ENCODE data around the gene MTM1. TPM values are rescaled to one million over a fixed set of nuclear protein-coding genes. Genes with fewer than 3 reads are reported as not detected.

Gene MTM1
- total RNA-seq, 1 donor from 2014 or later: 15.3 TPM

GRCh38 chrX:150573106-150573505, 4.7 kb downstream of the MTM1 start:
- Histone ChIP-seq H3K9me3 (ENCODE audit: low read depth) (peaks cover under 1% of the 10 kb centered on the region), H2AFZ (replicated peaks) (no peak overlapping the region), H3K9ac (no peak overlapping the region), H3K4me2 (no peak overlapping the region), H3K79me2 (ENCODE audit: low read depth) (peaks cover 64% of the 10 kb centered on the region), H3K36me3 (no peaks in the 10 kb centered on the region), H3K27me3 (no peaks in the 10 kb centered on the region), H3F3A (ENCODE audit: low read depth) (peaks cover 10% of the 10 kb centered on the region), H3K27ac (no peak overlapping the region), H3K4me3 (no peak overlapping the region), H3K4me1 (peaks cover 12% of the 10 kb centered on the region), H4K20me1 (ENCODE audit: low read depth) (peaks cover 20% of the 10 kb centered on the region)
- Mint-ChIP-seq H3K36me3 (no peaks in the 10 kb centered on the region), H3K4me1 (peaks cover 34% of the 10 kb centered on the region), H3K4me3 (no peak overlapping the region), H3K27me3 (ENCODE audit: insufficient read depth, low read depth) (peaks cover 2% of the 10 kb centered on the region), H3K27ac (no peak overlapping the region), H3K9me3 (peaks cover 3% of the 10 kb centered on the region)
- DNase-seq (ENCODE audit: low spot score): no peak
- TF ChIP-seq EZH2phosphoT487 (IDR thresholded peaks at IDR 0.05) (no peak), EZH2 (IDR thresholded peaks at IDR 0.05) (no peak)
- TF ChIP-seq, protein P1, sequence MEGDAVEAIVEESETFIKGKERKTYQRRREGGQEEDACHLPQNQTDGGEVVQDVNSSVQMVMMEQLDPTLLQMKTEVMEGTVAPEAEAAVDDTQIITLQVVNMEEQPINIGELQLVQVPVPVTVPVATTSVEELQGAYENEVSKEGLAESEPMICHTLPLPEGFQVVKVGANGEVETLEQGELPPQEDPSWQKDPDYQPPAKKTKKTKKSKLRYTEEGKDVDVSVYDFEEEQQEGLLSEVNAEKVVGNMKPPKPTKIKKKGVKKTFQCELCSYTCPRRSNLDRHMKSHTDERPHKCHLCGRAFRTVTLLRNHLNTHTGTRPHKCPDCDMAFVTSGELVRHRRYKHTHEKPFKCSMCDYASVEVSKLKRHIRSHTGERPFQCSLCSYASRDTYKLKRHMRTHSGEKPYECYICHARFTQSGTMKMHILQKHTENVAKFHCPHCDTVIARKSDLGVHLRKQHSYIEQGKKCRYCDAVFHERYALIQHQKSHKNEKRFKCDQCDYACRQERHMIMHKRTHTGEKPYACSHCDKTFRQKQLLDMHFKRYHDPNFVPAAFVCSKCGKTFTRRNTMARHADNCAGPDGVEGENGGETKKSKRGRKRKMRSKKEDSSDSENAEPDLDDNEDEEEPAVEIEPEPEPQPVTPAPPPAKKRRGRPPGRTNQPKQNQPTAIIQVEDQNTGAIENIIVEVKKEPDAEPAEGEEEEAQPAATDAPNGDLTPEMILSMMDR (IDR thresholded peaks at IDR 0.05): no peak

DNA sequence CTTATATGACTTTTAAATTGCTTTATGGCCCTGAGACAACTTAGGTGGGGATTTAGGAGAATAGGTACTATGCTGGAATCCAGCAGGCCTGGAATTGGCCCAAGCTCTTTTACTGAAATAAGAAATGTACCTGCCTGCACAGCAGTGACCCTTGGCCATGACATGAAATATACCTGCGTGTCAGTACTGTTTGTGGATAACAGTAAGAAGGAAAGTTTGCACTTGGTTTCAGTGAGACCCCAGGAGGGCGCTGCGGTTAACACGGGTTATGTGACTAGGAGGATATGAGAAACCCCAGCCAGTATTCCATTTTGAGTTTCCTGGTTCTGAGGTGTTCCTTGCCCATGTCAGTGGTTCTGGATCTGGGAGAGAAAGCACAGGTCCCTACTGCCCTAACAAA, 5.3 kb downstream of the MTM1 start:
- Histone ChIP-seq H3K36me3 (no peaks in the 10 kb centered on the region), H3F3A (ENCODE audit: low read depth) (peaks cover 12% of the 10 kb centered on the region), H3K4me2 (no peak overlapping the region), H2AFZ (replicated peaks) (no peak overlapping the region), H3K9me3 (ENCODE audit: low read depth) (peaks cover 3% of the 10 kb centered on the region), H3K4me3 (no peak overlapping the region), H4K20me1 (ENCODE audit: low read depth) (peaks cover 20% of the 10 kb centered on the region), H3K27ac (no peak overlapping the region), H3K79me2 (ENCODE audit: low read depth) (peaks cover 64% of the 10 kb centered on the region), H3K9ac (no peak overlapping the region), H3K27me3 (no peaks in the 10 kb centered on the region), H3K4me1 (peaks cover 12% of the 10 kb centered on the region)
- H3K4me3 Mint-ChIP-seq: no peak overlapping the region
- TF ChIP-seq, protein P1 (IDR thresholded peaks at IDR 0.05): no peak
- TF ChIP-seq EZH2phosphoT487 (IDR thresholded peaks at IDR 0.05): no peak
- peaks cover 7% of the 10 kb centered on the region for H3K9me3 Mint-ChIP-seq
- no peaks in the 10 kb centered on the region for H3K36me3 Mint-ChIP-seq
- DNase-seq (ENCODE audit: low spot score): no peak
- no peak overlapping the region for H3K27ac Mint-ChIP-seq
- peaks cover 34% of the 10 kb centered on the region for H3K4me1 Mint-ChIP-seq
- H3K27me3 Mint-ChIP-seq (ENCODE audit: insufficient read depth, low read depth): peaks cover 2% of the 10 kb centered on the region

DNA sequence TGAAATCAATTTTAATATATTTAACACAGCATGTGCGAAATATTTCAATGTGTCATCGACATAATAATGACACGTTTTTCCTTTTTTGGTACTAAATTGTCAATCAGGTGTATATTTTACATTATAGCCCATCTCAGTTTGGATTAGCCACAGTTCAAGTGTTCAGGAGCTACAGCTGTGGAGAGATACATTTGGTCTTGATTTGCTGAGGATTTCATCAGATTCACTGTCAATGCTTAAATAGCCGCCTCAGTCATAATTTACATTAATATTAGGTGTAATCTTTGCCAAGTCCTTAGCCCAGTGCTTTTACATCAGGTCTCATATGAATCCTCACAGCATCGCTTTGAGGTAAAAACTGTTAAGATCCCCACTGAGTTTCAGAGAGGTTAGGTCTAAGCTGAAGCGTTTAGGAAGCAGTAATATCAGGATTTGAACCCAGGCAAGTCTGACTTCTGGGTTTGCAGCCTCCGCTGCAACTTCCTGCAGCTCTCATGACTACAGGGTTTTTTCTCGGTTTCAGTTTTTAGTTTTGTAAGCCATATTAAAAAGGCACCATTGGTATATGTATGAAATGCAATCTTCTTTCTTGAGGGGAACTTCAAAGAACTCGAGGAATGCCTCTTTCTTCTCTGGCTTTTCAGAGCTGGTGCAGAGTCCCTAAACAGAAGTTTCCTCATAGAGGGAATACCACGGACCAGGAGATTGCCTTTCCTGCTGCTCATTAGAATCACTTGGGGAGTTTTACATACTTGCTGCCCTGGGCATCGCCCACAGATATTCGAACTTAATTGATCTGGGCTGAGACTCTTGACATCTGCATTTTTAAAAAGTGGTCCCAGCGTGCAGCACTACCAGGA, 6.4 kb downstream of the MTM1 start:
- Histone ChIP-seq H3K36me3 (no peaks in the 10 kb centered on the region), H3K79me2 (ENCODE audit: low read depth) (peaks cover 62% of the 10 kb centered on the region), H2AFZ (replicated peaks) (no peak overlapping the region), H3K9ac (no peak overlapping the region), H3K4me1 (peaks cover 12% of the 10 kb centered on the region), H3K4me3 (no peak overlapping the region), H3K27me3 (no peaks in the 10 kb centered on the region), H3K9me3 (ENCODE audit: low read depth) (peaks cover 3% of the 10 kb centered on the region), H3K27ac (no peak overlapping the region), H4K20me1 (ENCODE audit: low read depth) (peaks cover 16% of the 10 kb centered on the region), H3F3A (ENCODE audit: low read depth) (peaks cover 12% of the 10 kb centered on the region), H3K4me2 (peak overlapping the region; percentile 31)
- Mint-ChIP-seq H3K27ac (no peak overlapping the region), H3K36me3 (no peaks in the 10 kb centered on the region), H3K4me1 (peaks cover 31% of the 10 kb centered on the region), H3K9me3 (peaks cover 9% of the 10 kb centered on the region), H3K4me3 (peak overlapping the region; percentile 35), H3K27me3 (ENCODE audit: insufficient read depth, low read depth) (peaks cover 2% of the 10 kb centered on the region)
- peak; percentile 21 for DNase-seq (ENCODE audit: low spot score)
- no peak for TF ChIP-seq EZH2phosphoT487 (IDR thresholded peaks at IDR 0.05)
- TF ChIP-seq, protein P1 (IDR thresholded peaks at IDR 0.05): no peak
- TF ChIP-seq EZH2 (IDR thresholded peaks at IDR 0.05): no peak
